GM10266 (cell line): Measurements from ENCODE around the gene IQCH.

Source experiments
- DNase-seq: peaks from one replicate; pipeline ENCODE4 v3.0.0; 2012; ENCODE audit errors: extremely low spot score
- CTCF ChIP-seq: IDR thresholded peaks from 2 replicates; pipeline ENCODE4 v1.5.1; 2012; ENCODE audit warnings: mild to moderate bottlenecking, low read depth; ENCODE audit not compliant: control insufficient read depth, insufficient read depth; ENCODE audit errors: missing control alignments

IQCH gene

GRCh38 chr15:67254238-67255175 is at the start of gene IQCH, which contains the start of gene AAGAB:
Gene IQCH (plus strand): TSS chr15:67254786. CDS start chr15:67254897, 111 bp downstream.
Gene AAGAB (minus strand): TSS chr15:67254661. CDS start chr15:67254631, 30 bp downstream.
- no peak for TF ChIP-seq CTCF
- peak; percentile 94 for DNase-seq

GRCh38 chr15:67207555-67208207 is 46.9 kb upstream of the IQCH start:
- TF ChIP-seq CTCF, result no peak

GRCh38 chr15:67208396-67208795 is 46.2 kb upstream of the IQCH start:
- no peak for TF ChIP-seq CTCF
- DNase-seq, result no peak

More at GRCh38 chr15:67207555-67208207, 46.9 kb upstream of the IQCH start:
- no peak for DNase-seq

GRCh38 chr15:67210555-67211168 is 43.9 kb upstream of the IQCH start:
- TF ChIP-seq CTCF, result no peak
- no peak for DNase-seq

- TF ChIP-seq CTCF, result no peak
- DNase-seq, result no peak
Observed at GRCh38 chr15:67212684-67213367, 41.8 kb upstream of the IQCH start.

- DNase-seq, result no peak
- no peak for TF ChIP-seq CTCF
Observed at GRCh38 chr15:67215102-67215501, 39.5 kb upstream of the IQCH start.
